Lung (tissue), 12 donors: ENCODE measurements around the gene NACC2. TPM values are rescaled to one million over a fixed set of nuclear protein-coding genes. Genes with fewer than 3 reads are reported as not detected.

Source experiments
- ATAC-seq: fragments of 200-7000 bp; cut with Tn5 transposase; one replicate; pipeline ENCODE4 v1.9.1; 2020; ENCODE audit warnings: moderate number of reproducible peaks; ENCODE audit not compliant: insufficient read depth, low FRiP score
- DNase-seq, 3 donors: peaks; one replicate each; pipeline ENCODE4 v3.0.0-alpha.2; 2013 to 2017
- H3K27ac ChIP-seq, 2 donors: one replicate each; pipeline ENCODE4 v1.5.1; 2013; ENCODE audit warnings: mild to moderate bottlenecking in 2 of 2, moderate library complexity in 2 of 2, control low read depth in 1 of 2, inconsistent platforms in 1 of 2, low read depth in 1 of 2, low read length in 1 of 2
- H3K27me3 ChIP-seq, 3 donors: one replicate each; pipeline ENCODE4 v1.5.1; 2013; ENCODE audit warnings: low read length in 2 of 3; ENCODE audit not compliant: control insufficient read depth in 3 of 3, insufficient read depth in 3 of 3
- H3K36me3 ChIP-seq, 4 donors: one replicate each; pipeline ENCODE4 v1.5.1; 2013; ENCODE audit warnings: low read length in 4 of 4, mild to moderate bottlenecking in 1 of 4, moderate library complexity in 1 of 4; ENCODE audit not compliant: control insufficient read depth in 4 of 4, insufficient read depth in 4 of 4
- H3K4me1 ChIP-seq, 5 donors: one replicate each; pipeline ENCODE4 v1.5.1; 2013; ENCODE audit warnings: low read length in 5 of 5, mild to moderate bottlenecking in 2 of 5, moderate library complexity in 1 of 5; ENCODE audit not compliant: control insufficient read depth in 5 of 5, insufficient read depth in 5 of 5
- H3K4me3 ChIP-seq: one replicate; pipeline ENCODE4 v1.5.1; 2013; ENCODE audit warnings: mild to moderate bottlenecking, control low read depth, moderate library complexity
- H3K9ac ChIP-seq, 2 donors: one replicate each; pipeline ENCODE4 v1.5.1; 2013; ENCODE audit warnings: low read length in 2 of 2, control low read depth in 1 of 2; ENCODE audit not compliant: insufficient read depth in 1 of 2
- H3K9me3 ChIP-seq, 4 donors: one replicate each; pipeline ENCODE4 v1.5.1; 2013; ENCODE audit warnings: low read length in 3 of 4, mild to moderate bottlenecking in 1 of 4, moderate library complexity in 1 of 4; ENCODE audit not compliant: control insufficient read depth in 4 of 4, insufficient read depth in 3 of 4
- CTCF ChIP-seq: IDR thresholded peaks from 2 replicates; pipeline ENCODE4 v1.5.1; 2012; ENCODE audit warnings: mild to moderate bottlenecking; ENCODE audit errors: control extremely low read depth, extremely low read depth
- WGBS, 2 donors: extraction: QIAGEN DNeasy Blood & Tissue Kit; methylation state at CpG; one replicate each; pipeline ENCODE4 v1.1.7; 2013; 5-methylcytosine and 5-hydroxymethylcytosine counted together
- polyA plus RNA-seq, 2 donors: library from polyadenylated mRNA; stranded (reverse); fragments of 200-250 nt; gene quantifications; one replicate each; pipeline ENCODE4 v1.2.1, GENCODE V29; 2013
- total RNA-seq, 2 donors: library from RNA; depleted of rRNA in 1 of 2; stranded (reverse); fragments of >200 nt in 1 of 2; gene quantifications; one replicate each; pipeline ENCODE4 v1.2.1, GENCODE V29; 2014 to 2021
- donor health status: control.
- donor health status: control.
- donor health status: Bipolar disorder and iron deficiency.
- donor health status: healthy.
- donor health status: DM: yes; HTN: yes; CAD: no.

The NACC2 gene
- total and polyA plus RNA-seq, 4 donors = 5.9 to 32.7 (median 10.5) TPM

GRCh38 chr9:136137321-136138265, 42.5 kb upstream of the NACC2 start:
- Histone ChIP-seq H3K4me3 (no peak overlapping the region), H3K9ac (no peak overlapping the region), H3K27ac (no peak overlapping the region), H3K9me3 (no peaks in the 10 kb centered on the region), H3K4me1 (peaks cover 0 to 9% (median 0%) of the 10 kb centered on the region in 5 donors), H3K27me3 (peaks cover 1 to 24% (median 16%) of the 10 kb centered on the region in 3 donors), H3K36me3 (no peaks in the 10 kb centered on the region)
- no peak for ATAC-seq
- 68 to 81% methylated on average over 27 of the region's 27 CpGs for WGBS, 2 donors
- TF ChIP-seq CTCF = no peak
- no peak for DNase-seq

- ATAC-seq (no peak), DNase-seq (no peak)
- no peak for TF ChIP-seq CTCF
- peaks cover 0 to 9% (median 0%) of the 10 kb centered on the region in 5 donors for H3K4me1 ChIP-seq
- WGBS, 2 donors = 80 to 89% methylated on average over 33 of the region's 33 CpGs
- H3K27ac ChIP-seq = no peak overlapping the region
- no peak overlapping the region for H3K9ac ChIP-seq
- no peak overlapping the region for H3K4me3 ChIP-seq
- H3K36me3 ChIP-seq = no peaks in the 10 kb centered on the region
- H3K27me3 ChIP-seq = peaks cover 0 to 32% (median 25%) of the 10 kb centered on the region in 3 donors
- H3K9me3 ChIP-seq = no peaks in the 10 kb centered on the region
Observed at GRCh38 chr9:136136127-136136925, 41.2 kb upstream of the NACC2 start.

- no peak overlapping the region for H3K9ac ChIP-seq
- no peak for TF ChIP-seq CTCF
- ATAC-seq (no peak), DNase-seq (no peak)
- no peaks in the 10 kb centered on the region for H3K36me3 ChIP-seq
- no peaks in the 10 kb centered on the region for H3K9me3 ChIP-seq
- peaks cover 0 to 37% (median 25%) of the 10 kb centered on the region in 3 donors for H3K27me3 ChIP-seq
- H3K4me1 ChIP-seq = peaks cover 0 to 10% (median 5%) of the 10 kb centered on the region in 5 donors
- no peak overlapping the region for H3K4me3 ChIP-seq
- no peak overlapping the region for H3K27ac ChIP-seq
- WGBS, 2 donors = 59 to 73% methylated on average over 18 of the region's 18 CpGs
Observed at GRCh38 chr9:136135326-136136126, 40.4 kb upstream of the NACC2 start.
